HG02943 (cell line): Measurements from ENCODE around the gene IP6K3.

Experiments used
- ATAC-seq: cut with Tn5 transposase; IDR thresholded peaks from one replicate; pipeline ENCODE4 v1.9.1; 2021; ENCODE audit warnings: mild to moderate bottlenecking, low read depth, moderate library complexity; ENCODE audit not compliant: unreplicated experiment

Gene IP6K3

DNA sequence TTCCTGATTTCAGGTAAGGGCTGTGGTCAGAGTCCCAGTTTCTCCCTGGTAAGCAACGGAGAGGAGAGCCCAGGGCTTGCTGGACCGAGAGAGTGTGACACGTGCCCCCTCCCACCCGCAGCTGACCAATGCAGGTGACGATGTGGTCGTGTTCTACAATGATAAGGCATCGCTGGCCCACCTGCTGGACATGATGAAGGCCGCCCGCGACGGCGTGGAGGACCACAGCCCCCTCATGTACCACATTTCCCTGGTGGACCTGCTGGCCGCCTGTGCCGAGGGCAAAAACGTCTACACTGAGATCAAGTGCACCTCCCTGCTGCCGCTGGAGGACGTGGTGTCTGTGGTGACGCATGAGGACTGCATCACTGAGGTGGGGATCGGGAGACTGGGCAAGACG lies 66.9 kb downstream of the IP6K3 start:
- ATAC-seq, result no peak

DNA sequence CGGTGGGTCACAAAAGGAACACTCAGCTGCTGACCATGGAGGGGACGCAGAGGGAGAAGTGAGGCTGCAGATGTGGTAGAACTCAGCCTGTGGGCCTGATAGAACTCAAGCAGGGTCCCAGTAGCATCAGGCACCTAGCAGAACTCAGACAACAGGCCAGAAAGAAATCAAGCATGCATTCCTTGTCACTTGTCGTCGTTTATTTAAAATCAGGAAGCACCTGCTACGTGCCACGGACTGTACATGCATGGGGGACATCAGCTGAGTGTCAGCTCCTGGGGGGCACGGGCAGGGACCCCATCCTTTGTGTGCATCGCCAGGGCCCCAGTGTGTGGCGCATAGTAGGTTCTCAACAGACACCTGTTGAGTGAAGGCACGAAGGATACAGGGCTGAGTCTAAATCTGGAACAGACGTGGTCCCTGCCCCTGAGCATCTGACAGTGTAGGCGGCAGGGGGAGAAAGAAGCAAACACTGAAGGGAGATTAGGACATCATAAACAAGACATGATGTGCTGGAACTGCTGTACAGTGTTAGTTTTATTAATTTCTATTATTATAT lies 67.7 kb downstream of the IP6K3 start:
- ATAC-seq, result no peak

DNA sequence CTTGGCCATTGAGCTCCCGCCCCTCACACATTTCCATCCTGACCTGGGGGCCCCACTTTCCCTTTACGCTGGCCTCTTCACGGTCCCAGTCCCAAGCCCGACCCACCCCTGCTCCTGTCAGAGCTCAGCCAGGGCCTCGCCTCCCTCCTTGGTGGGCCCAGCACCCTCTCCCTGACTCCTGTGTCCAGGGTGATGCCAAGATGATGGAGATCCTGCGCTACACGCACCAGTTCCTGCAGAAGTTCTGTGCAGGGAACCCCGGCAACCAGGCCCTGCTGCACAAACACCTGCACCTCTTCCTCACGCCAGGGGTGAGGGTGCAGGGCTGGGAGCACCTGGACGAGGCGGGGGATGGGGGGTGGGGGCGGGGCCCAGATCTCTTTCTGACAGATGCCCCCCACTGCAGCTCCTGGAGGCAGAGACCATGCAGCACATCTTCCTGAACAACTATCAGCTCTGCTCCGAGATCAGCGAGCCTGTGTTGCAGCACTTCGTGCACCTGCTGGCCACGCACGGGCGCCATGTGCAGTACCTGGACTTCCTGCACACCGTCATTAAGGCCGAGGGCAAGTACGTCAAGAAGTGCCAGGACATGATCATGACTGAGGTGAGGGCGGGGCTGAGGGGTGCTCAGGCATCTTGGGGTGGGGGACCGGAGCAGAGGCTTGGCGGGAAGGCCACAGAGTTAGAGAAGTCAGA lies 68.3 kb downstream of the IP6K3 start:
- ATAC-seq, result no peak

DNA sequence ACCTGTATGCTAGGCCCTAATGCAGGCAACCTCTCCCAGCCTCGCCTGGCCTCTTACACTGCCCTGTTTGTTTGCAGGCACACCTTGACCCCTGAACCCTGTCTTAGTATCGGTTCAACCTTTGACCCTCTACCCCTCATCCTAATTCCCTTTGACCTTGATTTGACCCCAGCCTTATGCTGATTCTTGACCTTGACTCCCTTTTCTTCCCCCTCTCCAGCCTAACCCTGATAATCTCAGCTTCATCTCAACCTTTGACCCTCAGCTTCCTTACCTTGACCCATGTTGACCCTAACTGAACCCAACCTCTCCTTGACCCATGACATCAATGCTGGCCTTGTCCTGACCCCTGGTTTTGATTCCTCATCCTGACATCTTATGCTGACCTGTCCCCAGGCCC lies 69.0 kb downstream of the IP6K3 start:
- ATAC-seq, result no peak

DNA sequence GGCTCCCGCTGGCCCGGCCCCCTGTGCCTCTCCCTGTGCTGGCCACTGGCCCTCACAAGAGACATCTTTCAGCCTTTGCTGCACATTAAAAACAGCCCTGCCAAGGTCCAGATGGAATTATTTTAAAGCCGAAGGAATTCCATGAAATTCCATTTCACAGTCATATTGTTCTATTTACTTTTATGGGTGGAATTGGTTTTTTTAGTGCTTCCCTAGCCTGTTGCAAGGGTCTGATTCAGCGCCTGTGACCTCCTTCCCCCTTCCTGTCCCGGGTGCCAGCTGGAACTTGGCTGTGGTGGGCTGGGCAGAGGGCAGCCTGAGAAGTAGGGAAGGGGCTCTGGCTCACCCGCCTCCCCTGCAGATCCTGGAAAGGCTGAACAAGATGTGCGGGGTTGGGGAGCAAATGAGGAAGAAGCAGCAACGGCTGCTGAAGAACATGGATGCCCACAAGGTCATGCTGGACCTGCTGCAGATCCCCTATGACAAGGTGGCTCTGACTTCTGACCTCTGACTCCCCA lies 69.5 kb downstream of the IP6K3 start:
- no peak for ATAC-seq

DNA sequence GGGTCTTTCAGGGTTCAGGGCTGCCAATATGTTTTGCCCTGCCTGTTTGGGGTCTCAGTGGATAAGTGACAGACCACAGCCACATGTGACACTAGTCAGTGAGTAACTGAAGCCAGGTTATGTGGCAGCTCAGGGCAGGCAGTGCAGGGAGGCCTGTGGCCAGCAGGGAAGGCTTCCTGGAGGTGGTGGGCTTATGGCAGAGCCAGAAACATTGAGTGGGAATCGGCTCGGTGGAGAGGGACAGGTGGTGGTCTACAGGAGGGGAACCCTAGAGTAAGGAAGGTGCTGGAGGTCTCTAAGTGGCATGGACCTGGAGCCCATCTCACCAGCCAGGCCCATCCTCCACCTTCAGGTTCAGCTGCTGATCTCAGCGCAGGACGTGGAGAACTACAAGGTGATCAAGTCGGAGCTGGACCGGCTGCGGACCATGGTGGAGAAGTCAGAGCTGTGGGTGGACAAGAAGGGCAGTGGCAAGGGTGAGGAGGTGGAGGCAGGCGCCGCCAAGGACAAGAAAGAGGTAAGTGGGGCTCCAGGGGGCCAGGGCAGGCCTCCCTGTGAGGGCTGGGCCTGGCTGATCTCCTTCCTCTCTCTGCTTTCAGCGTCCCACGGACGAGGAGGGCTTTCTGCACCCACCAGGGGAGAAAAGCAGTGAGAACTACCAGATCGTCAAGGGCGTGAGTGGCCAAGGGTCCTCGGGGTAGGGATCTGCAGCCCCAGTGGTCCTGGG lies 70.1 kb downstream of the IP6K3 start:
- no peak for ATAC-seq

DNA sequence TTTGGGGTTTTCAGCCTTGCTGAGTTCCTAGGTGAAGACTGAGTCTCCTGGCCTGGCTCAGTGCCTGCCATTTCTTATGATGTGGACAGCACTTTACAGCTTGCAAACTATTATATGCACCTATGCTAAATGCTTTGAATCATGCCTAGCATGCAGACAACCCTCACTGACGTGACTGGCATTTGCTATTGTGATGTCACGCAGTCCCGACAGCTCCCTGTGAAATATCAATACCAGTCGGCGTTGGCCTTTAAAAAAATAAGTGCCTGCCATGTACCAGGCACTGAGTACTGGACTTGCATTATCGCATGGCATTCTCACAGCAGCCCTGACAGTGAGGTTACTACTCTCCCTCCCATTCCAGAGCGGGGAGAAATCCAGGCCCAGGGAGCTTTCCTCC lies 70.7 kb downstream of the IP6K3 start:
- no peak for ATAC-seq

DNA sequence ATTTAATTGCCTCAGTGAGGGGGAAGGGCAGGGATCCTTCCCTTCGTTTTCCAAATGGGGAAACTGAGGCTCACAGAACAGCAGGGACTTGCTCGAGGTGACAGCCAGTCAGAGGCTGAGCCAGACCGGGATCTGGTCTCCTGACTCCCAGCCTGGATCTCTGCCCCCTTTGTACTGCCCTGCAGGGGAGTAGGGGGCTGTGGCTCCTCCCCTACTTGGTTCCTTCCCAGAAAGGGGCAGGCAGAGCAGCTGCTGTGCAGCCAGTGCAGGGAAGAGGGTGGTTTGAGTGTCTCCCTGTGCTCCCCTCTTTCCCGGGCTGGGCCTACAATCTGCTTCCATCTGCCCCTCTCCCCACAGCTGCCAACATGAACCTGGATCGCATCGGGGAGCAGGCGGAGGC lies 72.9 kb downstream of the IP6K3 start:
- no peak for ATAC-seq

DNA sequence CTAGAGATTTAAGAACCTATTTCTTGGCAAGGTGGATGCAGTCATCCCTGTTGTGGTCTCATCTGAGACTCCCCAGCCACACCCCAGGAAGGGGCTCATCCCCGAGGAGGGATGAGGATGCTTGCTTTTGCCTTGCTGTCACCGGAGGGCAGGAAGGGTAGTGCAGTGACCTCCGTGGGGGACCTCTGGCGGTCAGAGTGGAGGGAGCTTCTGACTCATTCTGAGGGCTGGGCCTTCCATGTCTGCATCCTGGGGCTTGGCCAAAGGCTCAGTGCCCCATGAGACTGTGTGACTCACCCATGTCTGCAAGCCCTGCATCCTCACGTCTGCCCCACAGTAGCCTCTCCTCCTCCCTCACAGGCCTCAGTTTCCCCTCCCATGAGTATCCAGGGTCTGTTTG lies 73.9 kb downstream of the IP6K3 start:
- ATAC-seq, result no peak

DNA sequence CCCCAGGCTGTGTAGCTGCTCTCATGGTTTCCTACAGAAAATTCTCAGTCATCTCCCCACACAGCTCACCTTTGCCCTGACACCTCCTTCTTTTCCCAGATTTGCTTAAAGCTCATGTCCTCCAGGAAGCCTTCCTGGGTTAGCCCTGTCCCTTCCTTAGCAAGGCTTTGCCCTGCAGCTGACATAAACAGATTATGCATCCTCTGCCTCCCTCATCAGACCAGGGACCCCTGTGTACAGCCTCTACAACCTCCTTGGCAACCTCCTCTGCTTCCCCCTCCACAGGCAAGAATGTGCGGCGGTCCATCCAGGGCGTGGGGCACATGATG lies 75.0 kb downstream of the IP6K3 start:
- no peak for ATAC-seq
